Sigmoid colon (tissue), 7 donors: ENCODE results near the gene YAP1. TPM values are rescaled to one million over a fixed set of nuclear protein-coding genes. Genes with fewer than 3 reads are reported as not detected.

Experiments
- DNase-seq: peaks from one replicate; pipeline ENCODE4 v3.0.0-alpha.2; 2019
- H3K27ac ChIP-seq, 4 donors: fragments of 200-600 bp; sonication (generic); one replicate each; pipeline ENCODE4 v1.5.1; 2016 to 2019; ENCODE audit warnings: mild to moderate bottlenecking in 1 of 4
- H3K27me3 ChIP-seq, 3 donors: fragments of 200-600 bp; sonication (generic); one replicate each; pipeline ENCODE4 v1.5.1; 2019; ENCODE audit warnings: mild to moderate bottlenecking in 1 of 3
- H3K36me3 ChIP-seq, 4 donors: fragments of 200-600 bp; sonication (generic); one replicate each; pipeline ENCODE4 v1.5.1; 2016 to 2019
- H3K4me1 ChIP-seq, 4 donors: fragments of 200-600 bp; sonication (generic); one replicate each; pipeline ENCODE4 v1.5.1; 2017 to 2019
- H3K4me3 ChIP-seq, 4 donors: fragments of 200-600 bp; sonication (generic); one replicate each; pipeline ENCODE4 v1.5.1; 2017 to 2019; ENCODE audit warnings: mild to moderate bottlenecking in 2 of 4, moderate library complexity in 1 of 4
- H3K9me3 ChIP-seq, 4 donors: fragments of 200-600 bp in 3 of 4; sonication (generic) in 3 of 4; one replicate each; pipeline versions ENCODE4 v1.5.1 to v1.6.1; 2013 to 2019
- EP300 ChIP-seq, 4 donors: sonication (generic); formaldehyde crosslinking; IDR thresholded peaks; one replicate each; pipeline ENCODE4 v1.6.1; 2017; ENCODE audit warnings: antibody characterized with exemption in 4 of 4
- POLR2A ChIP-seq, 2 donors: fragments of 450-650 bp; IDR thresholded peaks; one replicate each; pipeline ENCODE4 v1.6.1; 2016; ENCODE audit warnings: antibody characterized with exemption in 2 of 2, mild to moderate bottlenecking in 2 of 2, moderate library complexity in 2 of 2
- POLR2AphosphoS5 ChIP-seq, 4 donors: sonication (generic); formaldehyde crosslinking; IDR thresholded peaks; one replicate each; pipeline ENCODE4 v1.6.1; 2017; ENCODE audit warnings: antibody characterized with exemption in 4 of 4
- WGBS, 2 donors: extraction: QIAGEN DNeasy Blood & Tissue Kit; methylation state at CpG; one replicate each; pipeline ENCODE4 v1.1.7; 2013; 5-methylcytosine and 5-hydroxymethylcytosine counted together
- intact Hi-C: fragments of 100-400 bp; cut with DNase I; formaldehyde crosslinking; loops from one replicate; pipeline ENCODE4 v1.15.1; 2023
- polyA plus RNA-seq, 3 donors: library from polyadenylated mRNA; stranded (reverse); fragments of 200-250 nt; gene quantifications; one replicate each; pipeline ENCODE4 v1.2.3, GENCODE V29; 2013
- total RNA-seq, 4 donors: library from RNA; depleted of rRNA; stranded (reverse); fragments of >200 nt; gene quantifications; one replicate each; pipeline ENCODE4 v1.1.0, GENCODE V29; 2016
- TF ChIP-seq, protein P1 (sequence below), 4 experiments: fragments of 450-650 bp in 3 of 4; fragments of 200-600 bp in 1 of 4; IDR thresholded peaks; one replicate each; pipeline ENCODE4 v1.5.1; 2016 to 2019; ENCODE audit warnings: antibody characterized with exemption in 4 of 4, mild to moderate bottlenecking in 3 of 4, moderate library complexity in 2 of 4
- donor health status: healthy with polysubstance abuse.
- donor health status: Bipolar disorder and iron deficiency.
- donor health status: healthy.

The YAP1 gene
- total and polyA plus RNA-seq, 7 donors: 12.0 to 239 (median 159) TPM

DNA sequence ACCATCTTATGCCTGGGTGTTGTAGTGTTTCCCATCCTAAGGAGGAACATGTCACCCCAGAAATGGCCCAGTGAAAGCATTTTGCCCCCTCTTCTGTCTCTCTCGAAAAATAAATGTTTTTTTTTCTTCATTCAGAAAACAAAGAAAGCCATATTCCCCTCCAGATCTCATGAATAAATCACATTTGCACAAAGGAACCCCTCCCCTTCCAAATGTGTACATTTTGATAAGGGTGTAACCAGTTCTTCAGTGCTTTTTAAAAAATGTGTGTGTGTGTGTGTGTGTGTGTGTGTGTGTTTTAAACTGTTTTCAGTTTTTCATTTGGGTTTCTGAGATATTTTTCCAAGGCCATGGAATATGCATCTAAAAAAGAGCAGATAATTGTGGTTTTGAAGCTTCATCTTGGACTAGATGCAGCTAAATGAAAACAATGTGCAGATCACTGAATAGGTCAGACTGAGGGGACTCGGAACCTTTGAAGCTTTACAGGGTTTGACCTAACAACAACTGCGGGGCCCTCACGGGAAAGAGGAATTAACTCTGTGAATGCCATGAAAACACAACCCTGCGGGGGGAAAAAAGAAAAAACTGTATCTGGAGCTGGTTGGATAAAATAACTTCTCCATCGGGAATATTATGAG, 76.4 kb downstream of the YAP1 start:
- Histone ChIP-seq H3K9me3 (no peaks in the 10 kb centered on the region), H3K27me3 (no peaks in the 10 kb centered on the region), H3K4me1 (peaks cover 0 to 37% (median 24%) of the 10 kb centered on the region in 4 donors), H3K27ac (peak overlapping the region in 1 of 4 donors; percentile 35), H3K36me3 (no peaks in the 10 kb centered on the region), H3K4me3 (no peak overlapping the region)
- WGBS, 2 donors: 55 to 68% methylated on average over 6 of the region's 6 CpGs
- no peak for DNase-seq
- TF ChIP-seq POLR2AphosphoS5 (IDR thresholded peaks at IDR 0.05): no peak
- TF ChIP-seq EP300 (IDR thresholded peaks at IDR 0.05): no peak
- TF ChIP-seq, protein P1, sequence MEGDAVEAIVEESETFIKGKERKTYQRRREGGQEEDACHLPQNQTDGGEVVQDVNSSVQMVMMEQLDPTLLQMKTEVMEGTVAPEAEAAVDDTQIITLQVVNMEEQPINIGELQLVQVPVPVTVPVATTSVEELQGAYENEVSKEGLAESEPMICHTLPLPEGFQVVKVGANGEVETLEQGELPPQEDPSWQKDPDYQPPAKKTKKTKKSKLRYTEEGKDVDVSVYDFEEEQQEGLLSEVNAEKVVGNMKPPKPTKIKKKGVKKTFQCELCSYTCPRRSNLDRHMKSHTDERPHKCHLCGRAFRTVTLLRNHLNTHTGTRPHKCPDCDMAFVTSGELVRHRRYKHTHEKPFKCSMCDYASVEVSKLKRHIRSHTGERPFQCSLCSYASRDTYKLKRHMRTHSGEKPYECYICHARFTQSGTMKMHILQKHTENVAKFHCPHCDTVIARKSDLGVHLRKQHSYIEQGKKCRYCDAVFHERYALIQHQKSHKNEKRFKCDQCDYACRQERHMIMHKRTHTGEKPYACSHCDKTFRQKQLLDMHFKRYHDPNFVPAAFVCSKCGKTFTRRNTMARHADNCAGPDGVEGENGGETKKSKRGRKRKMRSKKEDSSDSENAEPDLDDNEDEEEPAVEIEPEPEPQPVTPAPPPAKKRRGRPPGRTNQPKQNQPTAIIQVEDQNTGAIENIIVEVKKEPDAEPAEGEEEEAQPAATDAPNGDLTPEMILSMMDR (IDR thresholded peaks at IDR 0.05): no peak
- no peak for TF ChIP-seq POLR2A (IDR thresholded peaks at IDR 0.05)
- intact Hi-C loops: no loop called here

- WGBS, 2 donors: 67 to 73% methylated on average over 8 of the region's 8 CpGs
- Histone ChIP-seq H3K4me1 (peaks cover 0 to 39% (median 25%) of the 10 kb centered on the region in 4 donors), H3K4me3 (no peak overlapping the region), H3K9me3 (no peaks in the 10 kb centered on the region), H3K27me3 (no peaks in the 10 kb centered on the region), H3K36me3 (no peaks in the 10 kb centered on the region), H3K27ac (peak overlapping the region in 1 of 4 donors; percentile 35)
- no peak for DNase-seq
- intact Hi-C loops: no loop called here
- TF ChIP-seq POLR2A (IDR thresholded peaks at IDR 0.05) (no peak), EP300 (IDR thresholded peaks at IDR 0.05) (no peak), POLR2AphosphoS5 (IDR thresholded peaks at IDR 0.05) (no peak)
- TF ChIP-seq, protein P1 (IDR thresholded peaks at IDR 0.05): no peak
Measured at GRCh38 chr11:102187416-102188151, 77.3 kb downstream of the YAP1 start.

DNA sequence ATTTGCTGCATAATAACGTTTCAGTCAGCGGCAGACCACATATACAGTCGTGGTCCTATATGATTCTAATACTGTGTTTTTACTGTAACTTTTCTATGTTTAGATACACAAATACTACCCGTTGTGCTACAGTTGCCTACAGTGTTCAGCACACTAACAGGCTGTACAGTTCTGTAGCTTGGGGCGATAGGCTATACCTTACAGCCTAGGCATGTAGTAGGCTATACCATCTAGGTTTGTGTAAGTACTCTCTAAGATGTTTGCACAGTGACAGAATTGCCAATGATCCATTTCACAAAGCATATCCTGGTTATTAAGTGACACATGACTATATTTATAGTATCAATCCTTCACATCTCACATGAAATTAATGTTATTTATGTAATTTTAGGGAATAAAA, 78.2 kb downstream of the YAP1 start:
- H3K4me1 ChIP-seq: peaks cover 0 to 46% (median 26%) of the 10 kb centered on the region in 4 donors
- TF ChIP-seq POLR2AphosphoS5 (IDR thresholded peaks at IDR 0.05) (no peak), POLR2A (IDR thresholded peaks at IDR 0.05) (no peak), EP300 (IDR thresholded peaks at IDR 0.05) (no peak)
- TF ChIP-seq, protein P1 (IDR thresholded peaks at IDR 0.05): no peak

GRCh38 chr11:102191832-102192231, 81.6 kb downstream of the YAP1 start:
- Histone ChIP-seq H3K9me3 (no peaks in the 10 kb centered on the region), H3K27ac (no peak overlapping the region), H3K4me3 (no peak overlapping the region), H3K4me1 (peaks cover 0 to 39% (median 16%) of the 10 kb centered on the region in 4 donors), H3K27me3 (no peaks in the 10 kb centered on the region), H3K36me3 (no peaks in the 10 kb centered on the region)
- WGBS, 2 donors: 59 to 72% methylated on average over 3 of the region's 3 CpGs
- DNase-seq: no peak
- TF ChIP-seq EP300 (IDR thresholded peaks at IDR 0.05) (no peak), POLR2A (IDR thresholded peaks at IDR 0.05) (no peak), POLR2AphosphoS5 (IDR thresholded peaks at IDR 0.05) (no peak)
- TF ChIP-seq, protein P1 (IDR thresholded peaks at IDR 0.05): no peak
- intact Hi-C loops: no loop called here

More for the DNA sequence above, 78.2 kb downstream of the YAP1 start:
- H3K4me3 ChIP-seq: no peak overlapping the region
- no peak for DNase-seq
- no peaks in the 10 kb centered on the region for H3K36me3 ChIP-seq
- 68 to 75% methylated on average over 5 of the region's 5 CpGs for whole genome bisulfite sequencing, 2 donors
- intact Hi-C loops: no loop called here
- H3K27ac ChIP-seq: no peak overlapping the region
- H3K27me3 ChIP-seq: no peaks in the 10 kb centered on the region
- H3K9me3 ChIP-seq: no peaks in the 10 kb centered on the region
